K562 treated with DMSO at 1 percent for 4 hours (cell line): ENCODE data around the gene CMTM2. TPM values are rescaled to one million over a fixed set of nuclear protein-coding genes. Genes with fewer than 3 reads are reported as not detected.

Experiments
- total RNA-seq: library from RNA; unstranded; fragments of 300-600 nt; gene quantifications from 2 replicates; pipeline ENCODE4 v1.2.3, GENCODE V29; 2022; ENCODE audit not compliant: insufficient read depth

Gene CMTM2
- total RNA-seq, result not detected in 2 replicates

GRCh38 chr16:66578651-66579531 is at the start of gene CMTM2:
CMTM2 (plus strand) TSS chr16:66579463; CDS start chr16:66579608, 145 bp downstream.

GRCh38 chr16:66549284-66550131 is 29.8 kb upstream of the CMTM2 start, which contains the start of gene TK2:
TK2 (minus strand) TSS chr16:66550122; CDS start chr16:66550061, 61 bp downstream.

GRCh38 chr16:66552286-66553177 is 26.7 kb upstream of the CMTM2 start, which contains the start of gene CKLF:
CKLF (plus strand) TSS chr16:66552576; CDS start chr16:66552716, 140 bp downstream.

GRCh38 chr16:66566051-66566901 is 13.0 kb upstream of the CMTM2 start, which contains the start of gene CMTM1:
CMTM1 (plus strand) TSS chr16:66566439; CDS start chr16:66566514, 75 bp downstream.

GRCh38 chr16:66604376-66605176 is 25.3 kb downstream of the CMTM2 start, which contains the start of gene CMTM3:
CMTM3 (plus strand) TSS chr16:66604704; CDS start chr16:66604806, 102 bp downstream.

Other genes with a start within 250 kb of the CMTM2 start
- gene CDH5, start 212.8 kb upstream of the CMTM2 start, total RNA-seq, result not detected in 2 replicates
- gene BEAN1, start 152.2 kb upstream of the CMTM2 start, total RNA-seq, result not detected in 2 replicates
- gene TK2, start 29.3 kb upstream of the CMTM2 start, total RNA-seq, result 6.1 and 6.8 TPM in 2 replicates
- 146 and 160 TPM in 2 replicates for gene CKLF, start 26.9 kb upstream of the CMTM2 start, total RNA-seq
- gene CMTM1, start 13.0 kb upstream of the CMTM2 start, total RNA-seq, result 2.6 and 4.3 TPM in 2 replicates
- 62.5 and 85.8 TPM in 2 replicates for gene CMTM3, start 25.2 kb downstream of the CMTM2 start, total RNA-seq
- gene CMTM4, start 117.3 kb downstream of the CMTM2 start, total RNA-seq, result 17.1 and 21.0 TPM in 2 replicates
- 31.9 and 35.6 TPM in 2 replicates for gene DYNC1LI2, start 172.1 kb downstream of the CMTM2 start, total RNA-seq
- not detected in 2 replicates for gene TERB1, start 222.1 kb downstream of the CMTM2 start, total RNA-seq